Measurements from ENCODE around the gene TNPO3. TPM values are rescaled to one million over a fixed set of nuclear protein-coding genes. Genes with fewer than 3 reads are reported as not detected.

TNPO3 gene
- total RNA-seq, 1 donor from 2014 or later = 59.4 TPM

DNA sequence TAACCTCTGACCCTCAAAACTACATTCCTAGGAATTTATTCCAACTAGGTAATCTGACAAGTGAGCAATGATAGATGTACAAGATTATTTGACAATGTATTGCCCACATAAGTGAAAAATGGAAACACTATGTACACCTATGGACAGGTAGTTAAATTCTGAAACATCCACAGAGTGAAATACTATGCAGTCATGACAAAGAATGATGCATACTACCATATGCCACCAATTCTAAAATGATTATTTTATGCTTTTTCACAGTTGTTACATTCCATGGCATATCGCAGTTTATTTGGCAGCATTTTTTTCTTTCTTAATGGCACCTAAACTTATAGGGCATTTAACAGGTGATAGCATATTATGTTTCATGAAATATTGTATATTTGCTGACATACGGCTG is 20.1 kb upstream of the TNPO3 start:
- H3K27ac ChIP-seq = no peak overlapping the region
- DNase-seq (ENCODE audit: low spot score in 2 of 2) = no peak
- H3K9me3 ChIP-seq = no peaks in the 10 kb centered on the region
- intact Hi-C loops (cut with DNase I) = no loop called here
- no peak overlapping the region for H3K4me3 ChIP-seq
- H3K36me3 ChIP-seq = no peaks in the 10 kb centered on the region
- H3K27me3 ChIP-seq = no peaks in the 10 kb centered on the region
- no peak for TF ChIP-seq CTCF (IDR thresholded peaks at IDR 0.05)
- no peaks in the 10 kb centered on the region for H3K4me1 ChIP-seq

- DNase-seq (ENCODE audit: low spot score in 2 of 2) = no peak
- H3K36me3 ChIP-seq = no peaks in the 10 kb centered on the region
- intact Hi-C loops (cut with DNase I) = no loop called here
- no peaks in the 10 kb centered on the region for H3K9me3 ChIP-seq
- no peaks in the 10 kb centered on the region for H3K27me3 ChIP-seq
- TF ChIP-seq CTCF (IDR thresholded peaks at IDR 0.05) = no peak
- H3K27ac ChIP-seq = no peak overlapping the region
- no peak overlapping the region for H3K4me3 ChIP-seq
- H3K4me1 ChIP-seq = no peaks in the 10 kb centered on the region
Observed at GRCh38 chr7:129074361-129074871, 19.5 kb upstream of the TNPO3 start.

DNA sequence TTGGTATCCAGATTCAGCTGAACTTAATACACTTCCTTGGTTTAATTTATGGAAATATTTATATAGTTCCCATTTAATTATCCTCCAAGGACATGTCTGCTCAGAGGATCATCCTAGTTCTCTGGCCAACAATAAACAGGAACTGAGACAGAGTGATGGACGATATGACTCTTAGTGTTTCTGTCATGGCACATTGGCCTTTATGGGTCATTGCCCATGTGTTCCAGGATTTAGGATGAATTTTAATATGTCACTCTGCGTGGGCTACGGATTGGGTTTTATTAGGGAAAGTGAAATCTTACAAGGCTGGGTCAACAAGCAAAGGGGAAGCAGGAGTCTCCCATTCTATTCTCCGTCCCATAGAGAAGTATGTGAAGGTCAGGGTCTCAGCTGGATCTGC is 18.8 kb upstream of the TNPO3 start:
- no peak for TF ChIP-seq CTCF (IDR thresholded peaks at IDR 0.05)
- DNase-seq (ENCODE audit: low spot score in 2 of 2) = no peak
- H3K9me3 ChIP-seq = no peaks in the 10 kb centered on the region
- intact Hi-C loops (cut with DNase I) = no loop called here
- no peak overlapping the region for H3K4me3 ChIP-seq
- no peaks in the 10 kb centered on the region for H3K27me3 ChIP-seq
- H3K27ac ChIP-seq = no peak overlapping the region
- no peaks in the 10 kb centered on the region for H3K36me3 ChIP-seq
- H3K4me1 ChIP-seq = no peaks in the 10 kb centered on the region

GRCh38 chr7:129073204-129073603 is 18.3 kb upstream of the TNPO3 start:
- H3K9me3 ChIP-seq = no peaks in the 10 kb centered on the region
- no peak for TF ChIP-seq CTCF (IDR thresholded peaks at IDR 0.05)
- H3K4me3 ChIP-seq = no peak overlapping the region
- no peak overlapping the region for H3K27ac ChIP-seq
- no peaks in the 10 kb centered on the region for H3K4me1 ChIP-seq
- DNase-seq (ENCODE audit: low spot score in 2 of 2) = no peak
- no peaks in the 10 kb centered on the region for H3K36me3 ChIP-seq
- no peaks in the 10 kb centered on the region for H3K27me3 ChIP-seq
- intact Hi-C loops (cut with DNase I) = no loop called here

DNA sequence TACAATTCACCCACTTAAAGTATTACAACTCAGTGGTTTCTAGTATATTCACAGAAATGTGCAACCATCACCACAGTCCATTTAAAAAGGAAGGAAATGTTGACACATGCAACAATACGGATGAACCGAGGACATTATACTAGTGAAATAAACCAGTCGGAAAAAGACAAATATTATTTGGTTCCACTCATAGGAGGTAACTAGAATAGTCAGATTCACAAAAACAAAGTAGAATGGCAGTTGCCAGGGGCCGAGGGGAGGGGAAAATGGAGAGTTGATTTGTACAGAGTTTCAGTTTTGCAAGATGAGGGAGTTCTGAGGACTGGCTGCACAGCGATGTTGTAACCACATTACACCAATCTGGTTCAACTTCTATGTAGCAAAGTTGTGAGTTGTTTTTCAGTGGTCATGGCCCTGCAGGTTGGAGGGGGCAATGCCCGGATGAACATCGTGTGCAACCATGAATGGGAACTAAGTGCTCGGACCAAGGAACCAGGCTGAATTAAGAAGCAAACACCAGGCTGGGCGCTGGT is 17.6 kb upstream of the TNPO3 start:
- no peaks in the 10 kb centered on the region for H3K27me3 ChIP-seq
- DNase-seq (ENCODE audit: low spot score in 2 of 2) = no peak
- no peaks in the 10 kb centered on the region for H3K36me3 ChIP-seq
- H3K27ac ChIP-seq = no peak overlapping the region
- TF ChIP-seq CTCF (IDR thresholded peaks at IDR 0.05) = no peak
- H3K9me3 ChIP-seq = no peaks in the 10 kb centered on the region
- H3K4me3 ChIP-seq = no peak overlapping the region
- no peaks in the 10 kb centered on the region for H3K4me1 ChIP-seq
- intact Hi-C loops (cut with DNase I) = no loop called here

- Histone ChIP-seq H3K27me3 (no peaks in the 10 kb centered on the region), H3K4me3 (no peak overlapping the region), H3K4me1 (no peaks in the 10 kb centered on the region), H3K27ac (no peak overlapping the region), H3K9me3 (no peaks in the 10 kb centered on the region), H3K36me3 (no peaks in the 10 kb centered on the region)
- DNase-seq (ENCODE audit: low spot score in 2 of 2) = no peak
- no peak for TF ChIP-seq CTCF (IDR thresholded peaks at IDR 0.05)
- intact Hi-C loops (cut with DNase I) = no loop called here
Observed at GRCh38 chr7:129069021-129069420, 14.1 kb upstream of the TNPO3 start.

Data from ascending aorta (tissue), 2 donors.